ENCODE measurements around the gene CELF4.

Gene CELF4

DNA sequence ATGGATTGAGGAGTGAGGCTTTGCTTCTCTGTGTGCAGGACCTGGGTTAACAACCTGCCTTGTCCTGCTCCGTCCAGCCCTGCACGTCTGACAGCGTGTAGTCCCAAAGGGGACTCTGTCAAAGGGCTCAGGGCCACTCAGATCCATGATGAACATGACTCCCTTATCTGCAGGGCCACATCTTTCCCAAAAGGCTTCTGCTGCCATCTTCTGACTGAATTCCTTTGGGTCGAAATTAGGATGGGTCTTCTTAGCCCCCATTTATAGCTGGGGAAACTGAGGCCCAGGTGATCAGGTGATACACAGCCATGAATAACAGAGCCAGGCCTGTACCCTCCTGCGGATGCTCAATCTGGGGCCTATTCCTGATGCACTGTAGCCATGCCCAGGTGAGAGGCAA lies 109.2 kb downstream of the CELF4 start:
- Histone ChIP-seq H3K36me3 (ENCODE audit: insufficient read depth, low read depth, low read length) (no peaks in the 10 kb centered on the region), H3K9me3 (ENCODE audit: insufficient read depth, low read depth, low read length) (no peaks in the 10 kb centered on the region), H3K27me3 (ENCODE audit: insufficient read depth, low read length) (peaks cover 11% of the 10 kb centered on the region; the same call in 1 of the 2 replicates), H3K4me3 (ENCODE audit: low read length) (no peak overlapping the region), H3K27ac (ENCODE audit: low read length) (no peak overlapping the region), H3K9ac (ENCODE audit: low read depth, low read length) (no peak overlapping the region), H3K4me1 (ENCODE audit: insufficient read depth, low read length) (no peaks in the 10 kb centered on the region)

DNA sequence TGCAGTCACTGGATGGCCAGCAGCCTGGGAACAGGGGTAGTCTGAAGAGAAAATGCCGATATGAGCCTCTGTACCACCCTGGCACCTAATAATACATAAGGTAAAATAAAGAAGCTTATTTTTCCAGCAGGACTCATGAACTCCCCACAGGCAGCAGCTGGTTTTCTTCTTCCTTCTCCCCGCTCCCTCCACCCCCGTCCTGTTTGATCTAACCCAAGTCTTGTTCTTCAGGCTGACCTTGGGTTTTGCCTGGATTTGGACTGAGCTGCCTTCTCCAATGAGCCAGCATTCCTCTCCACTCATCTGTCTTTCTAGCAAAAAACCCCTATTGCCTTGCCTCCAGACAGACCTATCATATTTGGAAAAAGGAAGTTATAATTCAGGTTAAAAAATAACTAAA lies 111.8 kb downstream of the CELF4 start:
- Histone ChIP-seq H3K4me3 (ENCODE audit: low read length) (no peak overlapping the region), H3K27me3 (ENCODE audit: insufficient read depth, low read length) (peaks cover 3% of the 10 kb centered on the region; the same call in 1 of the 2 replicates), H3K9ac (ENCODE audit: low read depth, low read length) (no peak overlapping the region), H3K36me3 (ENCODE audit: insufficient read depth, low read depth, low read length) (no peaks in the 10 kb centered on the region), H3K27ac (ENCODE audit: low read length) (no peak overlapping the region), H3K4me1 (ENCODE audit: insufficient read depth, low read length) (peaks cover 12% of the 10 kb centered on the region; the same call in 1 of the 2 replicates), H3K9me3 (ENCODE audit: insufficient read depth, low read depth, low read length) (no peaks in the 10 kb centered on the region)

DNA sequence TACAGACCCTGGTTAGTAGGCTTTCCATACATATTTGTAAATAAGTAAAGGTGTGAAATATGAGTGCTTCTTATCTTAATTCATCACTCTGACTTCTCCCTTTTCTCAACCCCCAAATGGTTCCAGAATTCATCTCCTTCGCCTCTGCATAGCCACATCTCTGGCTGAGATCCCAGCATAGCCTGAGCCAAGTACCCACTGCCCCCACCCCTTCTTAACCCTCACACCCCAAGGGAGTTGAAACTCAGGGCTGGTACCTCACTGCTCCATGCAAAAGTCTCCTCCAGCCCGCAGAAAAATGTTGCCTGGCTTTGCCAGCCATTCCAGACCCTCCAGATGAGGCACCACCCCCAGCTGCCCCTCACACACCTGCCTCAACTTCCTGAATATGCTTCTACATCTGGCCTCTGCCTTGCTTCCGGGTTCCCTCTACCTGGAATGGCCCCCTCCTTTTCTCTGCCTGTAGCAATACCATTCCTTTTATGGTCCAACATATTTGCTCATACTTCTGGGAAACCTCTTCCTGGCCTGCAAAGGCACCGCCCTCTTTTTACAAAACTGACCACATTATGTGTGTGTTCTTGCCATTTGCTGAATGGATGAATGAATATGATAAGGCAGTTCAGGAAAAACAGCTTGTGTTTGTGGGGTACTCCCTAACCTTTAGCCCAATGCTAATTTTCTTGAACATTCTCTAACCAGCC lies 112.8 kb downstream of the CELF4 start:
- no peak overlapping the region for H3K9ac ChIP-seq (ENCODE audit: low read depth, low read length)
- no peak overlapping the region for H3K4me3 ChIP-seq (ENCODE audit: low read length)
- no peaks in the 10 kb centered on the region; the same call in 1 of the 2 replicates for H3K27me3 ChIP-seq (ENCODE audit: insufficient read depth, low read length)
- no peaks in the 10 kb centered on the region for H3K36me3 ChIP-seq (ENCODE audit: insufficient read depth, low read depth, low read length)
- no peaks in the 10 kb centered on the region for H3K9me3 ChIP-seq (ENCODE audit: insufficient read depth, low read depth, low read length)
- no peak overlapping the region for H3K27ac ChIP-seq (ENCODE audit: low read length)
- H3K4me1 ChIP-seq (ENCODE audit: insufficient read depth, low read length): peaks cover 12% of the 10 kb centered on the region; the same call in 1 of the 2 replicates

DNA sequence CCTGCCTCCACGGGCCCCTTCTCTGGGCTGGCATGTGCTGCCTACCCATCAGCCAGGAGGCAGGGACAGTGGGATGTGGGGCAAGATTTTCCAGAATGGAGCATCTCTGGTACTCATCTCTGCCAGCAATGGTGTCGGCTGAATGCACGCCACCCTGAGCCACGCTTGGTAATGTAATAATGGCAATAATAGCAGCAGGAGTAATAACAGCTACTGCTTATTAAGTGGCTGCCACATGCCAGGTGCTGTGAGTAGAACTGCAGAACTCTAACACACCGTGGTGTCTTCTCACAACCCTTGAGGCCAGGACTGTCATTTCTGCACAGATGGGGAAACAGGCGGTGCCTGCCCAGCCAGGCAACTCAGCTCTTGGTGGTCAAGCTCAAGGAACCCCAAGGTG lies 113.6 kb downstream of the CELF4 start:
- Histone ChIP-seq H3K9me3 (ENCODE audit: insufficient read depth, low read depth, low read length) (no peaks in the 10 kb centered on the region), H3K4me1 (ENCODE audit: insufficient read depth, low read length) (peaks cover 12% of the 10 kb centered on the region; the same call in 1 of the 2 replicates), H3K4me3 (ENCODE audit: low read length) (no peak overlapping the region), H3K36me3 (ENCODE audit: insufficient read depth, low read depth, low read length) (no peaks in the 10 kb centered on the region), H3K27me3 (ENCODE audit: insufficient read depth, low read length) (no peaks in the 10 kb centered on the region; the same call in 1 of the 2 replicates), H3K27ac (ENCODE audit: low read length) (no peak overlapping the region), H3K9ac (ENCODE audit: low read depth, low read length) (no peak overlapping the region)

DNA sequence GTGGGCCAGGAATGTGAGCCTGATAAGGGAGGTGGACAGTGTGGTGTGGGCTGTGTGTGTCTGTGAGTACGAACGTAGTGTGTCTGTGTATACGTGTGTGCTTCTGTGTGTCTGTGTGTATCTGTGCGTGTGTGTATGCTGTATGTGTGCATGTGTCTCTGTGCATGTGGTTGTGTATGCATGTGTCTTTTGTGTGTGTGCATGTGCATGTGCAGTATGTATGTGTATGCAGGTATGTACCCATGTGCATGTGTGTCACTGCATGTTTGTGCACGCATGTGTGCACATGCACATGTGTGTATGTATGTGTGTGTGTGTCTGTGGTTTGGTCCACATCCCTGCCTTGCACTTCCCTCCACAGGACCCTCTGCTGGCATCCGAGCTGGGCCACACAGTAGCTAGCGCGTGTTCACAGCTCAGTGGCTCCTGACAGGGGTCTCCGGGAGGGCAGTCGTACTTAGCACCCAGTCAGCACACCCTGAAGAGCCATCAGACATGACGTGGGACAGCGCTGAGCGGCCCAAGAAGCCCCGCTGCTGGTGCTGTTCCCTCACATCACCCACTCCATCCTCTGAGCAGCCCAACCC lies 114.3 kb downstream of the CELF4 start:
- H3K36me3 ChIP-seq (ENCODE audit: insufficient read depth, low read depth, low read length): no peaks in the 10 kb centered on the region
- H3K27me3 ChIP-seq (ENCODE audit: insufficient read depth, low read length): no peaks in the 10 kb centered on the region; the same call in 1 of the 2 replicates
- no peaks in the 10 kb centered on the region for H3K9me3 ChIP-seq (ENCODE audit: insufficient read depth, low read depth, low read length)
- H3K4me1 ChIP-seq (ENCODE audit: insufficient read depth, low read length): peaks cover 12% of the 10 kb centered on the region; the same call in 1 of the 2 replicates
- H3K4me3 ChIP-seq (ENCODE audit: low read length): no peak overlapping the region
- no peak overlapping the region; the same call in 1 of the 2 replicates for H3K9ac ChIP-seq (ENCODE audit: low read depth, low read length)
- H3K27ac ChIP-seq (ENCODE audit: low read length): no peak overlapping the region

DNA sequence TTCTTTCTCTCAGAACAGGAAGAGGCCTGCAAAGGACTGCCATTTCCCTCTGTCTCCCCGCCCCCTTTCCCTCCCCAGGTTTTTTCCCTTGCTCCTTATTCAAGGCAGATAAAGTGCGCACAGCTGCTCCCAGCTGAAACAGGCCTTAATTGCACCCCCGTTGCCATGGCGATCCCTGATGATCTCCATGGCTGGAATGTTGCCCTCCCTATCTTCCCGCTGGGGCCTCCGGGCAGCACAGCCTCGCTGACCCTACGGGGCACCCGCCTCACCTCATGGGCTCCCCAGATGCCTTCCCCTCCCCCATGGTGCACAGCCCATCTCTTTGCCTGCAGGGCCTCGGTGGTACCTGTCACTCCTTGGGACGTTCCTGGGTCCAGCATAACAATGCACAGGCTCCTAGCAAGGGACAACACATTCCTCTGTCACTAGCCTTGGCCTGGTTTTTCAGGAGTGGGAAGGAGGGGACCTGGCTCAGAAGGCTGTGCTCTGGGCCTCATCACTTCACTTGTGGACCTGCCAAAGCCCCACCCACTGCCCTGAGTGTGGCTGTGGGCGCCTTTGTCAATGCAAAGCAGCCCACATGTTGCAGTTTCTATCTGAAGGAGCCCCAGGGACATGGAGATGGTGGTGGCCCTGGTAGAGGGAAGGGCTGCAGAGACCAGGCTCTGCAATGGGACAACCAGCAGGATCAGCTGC lies 115.0 kb downstream of the CELF4 start:
- Histone ChIP-seq H3K4me1 (ENCODE audit: insufficient read depth, low read length) (peaks cover 12% of the 10 kb centered on the region; the same call in 1 of the 2 replicates), H3K9ac (ENCODE audit: low read depth, low read length) (no peak overlapping the region; the same call in 1 of the 2 replicates), H3K27me3 (ENCODE audit: insufficient read depth, low read length) (no peaks in the 10 kb centered on the region; the same call in 1 of the 2 replicates), H3K4me3 (ENCODE audit: low read length) (peak overlapping the region; percentile 26; the same call in 1 of the 2 replicates), H3K9me3 (ENCODE audit: insufficient read depth, low read depth, low read length) (no peaks in the 10 kb centered on the region), H3K36me3 (ENCODE audit: insufficient read depth, low read depth, low read length) (no peaks in the 10 kb centered on the region), H3K27ac (ENCODE audit: low read length) (no peak overlapping the region)

DNA sequence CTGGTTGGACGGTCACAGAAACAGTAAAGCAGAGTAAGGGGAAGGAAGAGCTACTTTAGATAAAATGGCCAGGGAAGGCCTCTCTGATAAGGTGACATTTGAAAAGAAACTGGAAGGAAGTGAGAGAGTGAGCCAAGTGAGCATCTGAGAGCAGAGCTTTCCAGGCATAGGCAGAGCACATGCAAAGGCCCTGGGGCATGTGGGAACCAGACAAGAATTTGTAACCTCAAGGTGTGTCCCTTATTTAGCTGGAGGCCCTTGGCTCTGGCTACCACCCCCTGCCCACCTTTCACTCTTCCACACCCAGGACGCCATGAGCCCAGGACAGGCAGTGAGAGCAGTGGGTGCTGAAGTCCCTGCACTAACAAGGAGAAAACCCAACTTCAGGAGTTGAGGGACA lies 116.0 kb downstream of the CELF4 start:
- H3K9ac ChIP-seq (ENCODE audit: low read depth, low read length): no peak overlapping the region
- H3K27ac ChIP-seq (ENCODE audit: low read length): no peak overlapping the region
- H3K4me1 ChIP-seq (ENCODE audit: insufficient read depth, low read length): peaks cover 17% of the 10 kb centered on the region; the same call in 1 of the 2 replicates

DNA sequence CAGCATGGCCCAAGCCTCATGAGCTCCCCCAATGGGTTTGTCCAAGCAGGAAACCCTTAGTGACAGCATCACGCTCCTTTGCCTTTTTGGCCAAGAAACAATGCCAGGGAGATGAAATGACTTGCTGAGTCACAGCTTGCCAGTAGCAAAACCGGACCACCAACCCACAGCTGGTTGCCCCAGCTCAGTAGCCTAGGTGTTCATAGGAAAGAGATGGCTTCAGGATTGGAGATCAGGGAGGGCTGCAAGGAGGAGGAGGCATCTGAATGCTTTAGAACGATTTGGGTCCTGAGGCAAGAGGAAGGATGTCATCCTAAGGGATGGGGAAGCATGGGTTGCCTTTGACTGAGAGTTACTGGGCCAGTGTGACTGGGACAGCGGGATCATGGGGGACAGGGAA lies 116.7 kb downstream of the CELF4 start:
- Histone ChIP-seq H3K9ac (ENCODE audit: low read depth, low read length) (no peak overlapping the region), H3K4me1 (ENCODE audit: insufficient read depth, low read length) (peaks cover 17% of the 10 kb centered on the region; the same call in 1 of the 2 replicates), H3K36me3 (ENCODE audit: insufficient read depth, low read depth, low read length) (no peaks in the 10 kb centered on the region), H3K27ac (ENCODE audit: low read length) (no peak overlapping the region), H3K9me3 (ENCODE audit: insufficient read depth, low read depth, low read length) (no peaks in the 10 kb centered on the region), H3K4me3 (ENCODE audit: low read length) (no peak overlapping the region), H3K27me3 (ENCODE audit: insufficient read depth, low read length) (no peaks in the 10 kb centered on the region; the same call in 1 of the 2 replicates)

More for the DNA sequence above, 116.0 kb downstream of the CELF4 start:
- H3K36me3 ChIP-seq (ENCODE audit: insufficient read depth, low read depth, low read length): no peaks in the 10 kb centered on the region
- H3K27me3 ChIP-seq (ENCODE audit: insufficient read depth, low read length): no peaks in the 10 kb centered on the region; the same call in 1 of the 2 replicates
- no peaks in the 10 kb centered on the region for H3K9me3 ChIP-seq (ENCODE audit: insufficient read depth, low read depth, low read length)
- no peak overlapping the region for H3K4me3 ChIP-seq (ENCODE audit: low read length)

DNA sequence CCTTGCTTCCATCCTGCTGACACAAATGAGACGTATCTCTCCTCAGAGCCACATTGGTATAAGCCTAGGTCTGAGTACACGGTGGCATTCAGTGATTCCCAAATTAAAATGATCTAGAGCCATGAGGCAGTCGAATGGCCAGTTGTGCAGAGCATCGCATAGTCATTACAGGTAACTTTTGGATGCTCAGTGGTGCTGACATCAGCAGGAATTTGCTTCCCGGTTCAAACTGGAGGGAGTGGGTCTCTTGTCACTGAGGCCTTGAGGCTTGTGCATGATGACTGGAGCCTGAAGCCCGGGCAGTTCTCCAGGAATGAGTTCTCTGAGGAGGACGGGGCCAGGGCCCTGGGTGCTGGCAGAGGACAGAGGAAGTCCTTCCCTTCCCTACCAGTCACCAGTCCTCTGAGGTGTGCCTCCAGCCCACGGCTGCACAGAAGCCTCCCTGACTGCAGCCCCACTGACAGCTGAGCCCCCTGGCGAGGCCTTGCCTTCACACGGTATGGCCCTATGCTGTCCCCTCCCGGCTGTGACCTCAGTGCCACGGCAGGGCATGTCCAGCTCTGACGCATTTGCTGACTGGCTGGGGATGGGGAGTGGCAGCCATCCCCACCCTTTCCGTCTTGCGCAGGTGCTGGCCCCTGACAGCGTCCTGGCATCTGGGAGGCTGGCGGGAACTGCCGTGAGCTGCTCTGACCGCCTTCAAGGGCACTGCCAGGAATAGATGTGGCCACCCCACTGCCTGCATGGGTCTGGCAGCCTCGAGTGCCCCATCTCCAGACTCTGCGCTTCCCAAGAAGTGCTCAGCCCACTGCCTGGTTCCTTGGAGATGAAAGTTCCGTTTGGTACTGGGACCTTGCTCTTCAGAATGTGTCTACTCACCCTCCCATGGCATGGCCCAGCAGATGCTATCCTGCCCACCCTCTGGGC lies 117.4 kb downstream of the CELF4 start:
- no peak overlapping the region for H3K4me3 ChIP-seq (ENCODE audit: low read length)
- no peaks in the 10 kb centered on the region for H3K9me3 ChIP-seq (ENCODE audit: insufficient read depth, low read depth, low read length)
- no peak overlapping the region for H3K27ac ChIP-seq (ENCODE audit: low read length)
- H3K27me3 ChIP-seq (ENCODE audit: insufficient read depth, low read length): no peaks in the 10 kb centered on the region; the same call in 1 of the 2 replicates
- H3K36me3 ChIP-seq (ENCODE audit: insufficient read depth, low read depth, low read length): no peaks in the 10 kb centered on the region
- H3K9ac ChIP-seq (ENCODE audit: low read depth, low read length): no peak overlapping the region
- peaks cover 19% of the 10 kb centered on the region; the same call in 1 of the 2 replicates for H3K4me1 ChIP-seq (ENCODE audit: insufficient read depth, low read length)

DNA sequence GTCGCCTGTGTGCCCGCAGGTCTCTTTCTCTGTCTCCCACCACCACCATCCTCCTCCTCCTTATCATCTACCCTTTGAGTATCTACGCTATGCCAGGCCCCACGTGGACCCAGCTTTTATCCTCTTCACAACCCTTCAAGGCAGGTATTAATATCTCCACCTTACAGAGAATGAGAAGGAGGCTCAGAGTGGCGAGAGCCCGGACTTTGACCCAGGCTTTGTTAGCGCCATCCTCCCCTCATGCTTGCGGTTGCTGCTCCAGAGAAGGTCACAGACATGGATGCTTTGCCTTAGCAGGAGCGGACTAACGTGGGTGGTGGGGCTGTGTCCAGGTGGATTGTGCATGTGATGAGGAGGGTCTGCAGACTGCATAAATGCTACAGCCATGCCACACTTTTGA lies 119.8 kb downstream of the CELF4 start:
- Histone ChIP-seq H3K27me3 (ENCODE audit: insufficient read depth, low read length) (no peaks in the 10 kb centered on the region), H3K9ac (ENCODE audit: low read depth, low read length) (no peak overlapping the region), H3K9me3 (ENCODE audit: insufficient read depth, low read depth, low read length) (no peaks in the 10 kb centered on the region), H3K4me1 (ENCODE audit: insufficient read depth, low read length) (peaks cover 17% of the 10 kb centered on the region; the same call in 1 of the 2 replicates), H3K4me3 (ENCODE audit: low read length) (no peak overlapping the region), H3K36me3 (ENCODE audit: insufficient read depth, low read depth, low read length) (no peaks in the 10 kb centered on the region), H3K27ac (ENCODE audit: low read length) (no peak overlapping the region)

DNA sequence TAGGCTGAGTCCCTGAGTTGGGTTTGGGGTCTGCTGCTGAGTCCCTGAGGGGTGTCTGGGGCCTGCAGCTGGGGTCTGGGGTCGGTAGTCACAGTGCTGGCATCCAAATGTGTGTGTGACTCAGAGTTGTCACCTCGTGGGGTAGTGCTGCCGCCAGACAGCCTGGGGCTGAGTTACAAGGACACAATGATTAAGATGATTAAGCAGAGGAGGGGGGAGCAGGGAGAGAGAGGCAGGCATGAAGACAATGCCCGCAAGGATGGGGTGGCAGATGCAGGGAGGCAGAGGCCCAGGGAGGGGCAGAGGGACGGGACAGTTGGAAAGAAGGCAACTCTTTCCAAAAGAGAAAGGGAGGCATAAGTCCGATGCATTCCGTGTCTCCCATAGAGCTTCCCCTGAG lies 120.2 kb downstream of the CELF4 start:
- H3K9me3 ChIP-seq (ENCODE audit: insufficient read depth, low read depth, low read length): no peaks in the 10 kb centered on the region
- no peak overlapping the region for H3K4me3 ChIP-seq (ENCODE audit: low read length)
- H3K27ac ChIP-seq (ENCODE audit: low read length): no peak overlapping the region
- H3K4me1 ChIP-seq (ENCODE audit: insufficient read depth, low read length): peaks cover 13% of the 10 kb centered on the region; the same call in 1 of the 2 replicates
- H3K36me3 ChIP-seq (ENCODE audit: insufficient read depth, low read depth, low read length): no peaks in the 10 kb centered on the region
- no peak overlapping the region for H3K9ac ChIP-seq (ENCODE audit: low read depth, low read length)
- no peaks in the 10 kb centered on the region for H3K27me3 ChIP-seq (ENCODE audit: insufficient read depth, low read length)
